Endothelial cell (in vitro differentiated cells): ENCODE measurements around the gene PEX14. TPM values are rescaled to one million over a fixed set of nuclear protein-coding genes. Genes with fewer than 3 reads are reported as not detected.
A peak's percentile ranks its signal among the peaks of the same experiment; 100 is the strongest.

ENCODE experiments used
- DNase-seq: peaks from one replicate; pipeline ENCODE4 v3.0.0; 2021; ENCODE audit warnings: low spot score
- H3K27ac Mint-ChIP-seq: one replicate; pipeline ENCODE4 v1.8.0; 2021; ENCODE audit warnings: mixed read lengths, inconsistent platforms; ENCODE audit not compliant: unreplicated experiment
- H3K27me3 Mint-ChIP-seq: one replicate; pipeline ENCODE4 v1.8.0; 2021; ENCODE audit warnings: mild to moderate bottlenecking, moderate library complexity, mixed read lengths, inconsistent platforms; ENCODE audit not compliant: unreplicated experiment
- H3K36me3 Mint-ChIP-seq: one replicate; pipeline ENCODE4 v1.8.0; 2021; ENCODE audit warnings: mild to moderate bottlenecking, low read depth, mixed read lengths, inconsistent platforms; ENCODE audit not compliant: unreplicated experiment
- H3K4me1 Mint-ChIP-seq: one replicate; pipeline ENCODE4 v1.8.0; 2021; ENCODE audit warnings: mild to moderate bottlenecking, mixed read lengths, inconsistent platforms; ENCODE audit not compliant: unreplicated experiment
- H3K4me3 Mint-ChIP-seq: one replicate; pipeline ENCODE4 v1.8.0; 2021; ENCODE audit warnings: mild to moderate bottlenecking, mixed read lengths, inconsistent platforms; ENCODE audit not compliant: unreplicated experiment
- H3K9me3 Mint-ChIP-seq: one replicate; pipeline ENCODE4 v1.8.0; 2021; ENCODE audit warnings: mixed read lengths, inconsistent platforms; ENCODE audit not compliant: unreplicated experiment
- total RNA-seq: library from RNA; stranded (reverse); fragmentation: NEBNext Ultra II Directional; extraction: Animal tissue kit (Norgen Biotek cat#: 25700); gene quantifications from one replicate; pipeline ENCODE4 v1.2.1, GENCODE V29; 2021; ENCODE audit not compliant: unreplicated experiment
- TF ChIP-seq, protein P1 (sequence below): fragments of 200-600 bp; sonication (generic); IDR thresholded peaks from one replicate; pipeline ENCODE4 v1.5.0; 2021; ENCODE audit warnings: antibody characterized with exemption; ENCODE audit not compliant: unreplicated experiment

Gene PEX14
- total RNA-seq, 1 donor from 2014 or later = 20.9 TPM

GRCh38 chr1:10430216-10431069, 44.3 kb upstream of the PEX14 start, which contains the start of gene CENPS:
Gene CENPS (plus strand): TSS chr1:10430433. CDS start chr1:10430518, 85 bp downstream.
- H3K27ac Mint-ChIP-seq = peak within 1 kb of the TSS; percentile 90
- H3K36me3 Mint-ChIP-seq = peaks cover 3% of the 10 kb centered on the region
- peaks cover 12% of the 10 kb centered on the region for H3K4me1 Mint-ChIP-seq
- H3K9me3 Mint-ChIP-seq = no peaks in the 10 kb centered on the region
- TF ChIP-seq, protein P1, sequence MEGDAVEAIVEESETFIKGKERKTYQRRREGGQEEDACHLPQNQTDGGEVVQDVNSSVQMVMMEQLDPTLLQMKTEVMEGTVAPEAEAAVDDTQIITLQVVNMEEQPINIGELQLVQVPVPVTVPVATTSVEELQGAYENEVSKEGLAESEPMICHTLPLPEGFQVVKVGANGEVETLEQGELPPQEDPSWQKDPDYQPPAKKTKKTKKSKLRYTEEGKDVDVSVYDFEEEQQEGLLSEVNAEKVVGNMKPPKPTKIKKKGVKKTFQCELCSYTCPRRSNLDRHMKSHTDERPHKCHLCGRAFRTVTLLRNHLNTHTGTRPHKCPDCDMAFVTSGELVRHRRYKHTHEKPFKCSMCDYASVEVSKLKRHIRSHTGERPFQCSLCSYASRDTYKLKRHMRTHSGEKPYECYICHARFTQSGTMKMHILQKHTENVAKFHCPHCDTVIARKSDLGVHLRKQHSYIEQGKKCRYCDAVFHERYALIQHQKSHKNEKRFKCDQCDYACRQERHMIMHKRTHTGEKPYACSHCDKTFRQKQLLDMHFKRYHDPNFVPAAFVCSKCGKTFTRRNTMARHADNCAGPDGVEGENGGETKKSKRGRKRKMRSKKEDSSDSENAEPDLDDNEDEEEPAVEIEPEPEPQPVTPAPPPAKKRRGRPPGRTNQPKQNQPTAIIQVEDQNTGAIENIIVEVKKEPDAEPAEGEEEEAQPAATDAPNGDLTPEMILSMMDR = peak; percentile 99
- H3K4me3 Mint-ChIP-seq = peak within 1 kb of the TSS; percentile 95
- H3K27me3 Mint-ChIP-seq = peaks cover 3% of the 10 kb centered on the region
- DNase-seq = peak; percentile 96

GRCh38 chr1:10431070-10431730, 43.5 kb upstream of the PEX14 start:
- Mint-ChIP-seq H3K4me1 (peaks cover 12% of the 10 kb centered on the region), H3K36me3 (peaks cover 3% of the 10 kb centered on the region), H3K27ac (peak overlapping the region; percentile 90), H3K4me3 (peak overlapping the region; percentile 95), H3K27me3 (peaks cover 5% of the 10 kb centered on the region), H3K9me3 (no peaks in the 10 kb centered on the region)
- TF ChIP-seq, protein P1 = no peak
- peak; percentile 27 for DNase-seq

DNA sequence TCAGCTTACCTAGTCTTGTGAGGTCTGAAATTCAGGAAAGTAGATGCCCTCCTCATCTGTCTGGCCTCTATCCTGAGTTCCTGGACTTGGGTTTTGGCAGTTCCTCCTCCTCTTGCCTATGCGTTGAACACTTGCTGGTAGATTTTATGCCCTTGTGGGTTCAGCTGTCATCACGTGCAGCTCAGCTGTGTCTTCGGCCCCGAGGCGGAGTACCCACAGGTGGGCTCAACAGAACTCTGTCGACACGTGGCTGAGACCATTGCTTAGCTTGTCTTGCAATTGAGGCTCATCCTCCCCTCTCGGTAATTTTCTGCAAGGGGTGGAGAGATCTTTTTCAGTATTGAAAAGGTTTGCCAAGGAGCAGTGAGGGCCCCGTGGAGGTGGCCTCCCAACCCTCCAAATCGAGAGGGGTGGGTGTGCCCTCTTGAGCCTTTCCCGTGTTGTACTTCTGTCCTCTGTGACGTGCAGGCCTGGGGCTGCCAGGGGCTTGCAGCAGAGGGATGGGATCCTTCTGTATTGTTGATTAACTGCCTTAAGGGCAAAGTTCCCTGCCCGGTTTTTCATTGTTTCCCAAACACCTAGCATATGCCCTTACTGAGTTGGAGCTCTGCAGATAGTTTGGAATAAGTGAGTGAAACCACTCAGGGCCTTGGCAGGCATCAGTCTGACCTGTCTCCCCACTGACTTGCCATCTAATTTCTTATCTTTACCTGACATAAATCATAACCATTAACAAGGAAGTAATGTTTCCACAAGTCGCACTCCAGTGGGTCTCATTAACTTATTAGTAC, 41.6 kb upstream of the PEX14 start:
- no peaks in the 10 kb centered on the region for H3K9me3 Mint-ChIP-seq
- TF ChIP-seq, protein P1 = no peak
- peaks cover 12% of the 10 kb centered on the region for H3K4me1 Mint-ChIP-seq
- no peak for DNase-seq
- peaks cover 3% of the 10 kb centered on the region for H3K36me3 Mint-ChIP-seq
- H3K27ac Mint-ChIP-seq = peak overlapping the region; percentile 57
- no peak overlapping the region for H3K4me3 Mint-ChIP-seq
- H3K27me3 Mint-ChIP-seq = peaks cover 5% of the 10 kb centered on the region

GRCh38 chr1:10433790-10434189, 41.0 kb upstream of the PEX14 start:
- Mint-ChIP-seq H3K9me3 (no peaks in the 10 kb centered on the region), H3K27me3 (peaks cover 5% of the 10 kb centered on the region), H3K27ac (no peak overlapping the region), H3K36me3 (peaks cover 3% of the 10 kb centered on the region), H3K4me1 (peaks cover 12% of the 10 kb centered on the region), H3K4me3 (no peak overlapping the region)
- TF ChIP-seq, protein P1 = no peak
- no peak for DNase-seq
